A673 (cell line): ENCODE measurements around the gene ENTREP1.

Experiments
- EZH2 ChIP-seq: fragments of 200-600 bp; sonication (generic); IDR thresholded peaks from 2 replicates; pipeline ENCODE4 v1.6.1; 2017; ENCODE audit warnings: borderline replicate concordance, low read depth, mild to moderate bottlenecking, mixed read lengths, antibody characterized with exemption, low read length; ENCODE audit not compliant: poor library complexity, severe bottlenecking
- TF ChIP-seq, protein P1 (sequence below): fragments of 300-800, 200-600 bp; sonication (generic); conservative IDR thresholded peaks from 2 replicates; pipeline ENCODE4 v1.5.1; 2017; ENCODE audit warnings: low read depth, mild to moderate bottlenecking, antibody characterized with exemption, low read length, moderate library complexity, mixed read lengths

- TF ChIP-seq, protein P1, sequence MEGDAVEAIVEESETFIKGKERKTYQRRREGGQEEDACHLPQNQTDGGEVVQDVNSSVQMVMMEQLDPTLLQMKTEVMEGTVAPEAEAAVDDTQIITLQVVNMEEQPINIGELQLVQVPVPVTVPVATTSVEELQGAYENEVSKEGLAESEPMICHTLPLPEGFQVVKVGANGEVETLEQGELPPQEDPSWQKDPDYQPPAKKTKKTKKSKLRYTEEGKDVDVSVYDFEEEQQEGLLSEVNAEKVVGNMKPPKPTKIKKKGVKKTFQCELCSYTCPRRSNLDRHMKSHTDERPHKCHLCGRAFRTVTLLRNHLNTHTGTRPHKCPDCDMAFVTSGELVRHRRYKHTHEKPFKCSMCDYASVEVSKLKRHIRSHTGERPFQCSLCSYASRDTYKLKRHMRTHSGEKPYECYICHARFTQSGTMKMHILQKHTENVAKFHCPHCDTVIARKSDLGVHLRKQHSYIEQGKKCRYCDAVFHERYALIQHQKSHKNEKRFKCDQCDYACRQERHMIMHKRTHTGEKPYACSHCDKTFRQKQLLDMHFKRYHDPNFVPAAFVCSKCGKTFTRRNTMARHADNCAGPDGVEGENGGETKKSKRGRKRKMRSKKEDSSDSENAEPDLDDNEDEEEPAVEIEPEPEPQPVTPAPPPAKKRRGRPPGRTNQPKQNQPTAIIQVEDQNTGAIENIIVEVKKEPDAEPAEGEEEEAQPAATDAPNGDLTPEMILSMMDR: no peak
- no peak for TF ChIP-seq EZH2
Measured at GRCh38 chr9:69411246-69411645, 86.2 kb downstream of the ENTREP1 start.
